Panc1 (cell line): Measurements from ENCODE around the gene HAND1. TPM values are rescaled to one million over a fixed set of nuclear protein-coding genes. Genes with fewer than 3 reads are reported as not detected.

Experiments used
- ATAC-seq: fragments of 200-7000 bp; cut with Tn5 transposase; 2 replicates; pipeline ENCODE4 v1.9.1; 2020; ENCODE audit warnings: mild to moderate bottlenecking, moderate library complexity
- BruUV-seq: library from RNA; stranded (reverse); fragments of 400-500 nt; replicated peaks from 2 replicates; lab custom pipeline; 2021; lab: Mats Ljungman, UMichigan
- CTCF ChIA-PET: fragments of 300-600 bp; sonication (Branson Sonifier 250); formaldehyde crosslinking; loops from one replicate; lab custom pipeline; 2022; ENCODE audit warnings: antibody characterized with exemption; lab: Charles Lee
- POLR2A ChIA-PET: fragments of 300-600 bp; sonication (Branson Sonifier 250); formaldehyde crosslinking; loops from one replicate; lab custom pipeline; 2022; ENCODE audit warnings: antibody characterized with exemption; lab: Charles Lee
- DNase-seq: peaks from one replicate; pipeline ENCODE4 v3.0.0-alpha.2; 2010; ENCODE audit warnings: low read depth, low spot score
- H3K27ac ChIP-seq: 2 replicates; pipeline ENCODE4 v1.5.1; 2011; ENCODE audit warnings: mild to moderate bottlenecking, low read length, inconsistent platforms
- H3K27me3 ChIP-seq: fragments of 200-500 bp; sonication (Bioruptor generic); 2 replicates; pipeline ENCODE4 v1.6.0; 2014; ENCODE audit warnings: low read length, inconsistent platforms; ENCODE audit not compliant: control insufficient read depth, insufficient read depth
- H3K36me3 ChIP-seq: fragments of 200-500 bp; sonication (Bioruptor generic); 2 replicates; pipeline ENCODE4 v1.5.1; 2014; ENCODE audit warnings: inconsistent platforms, mild to moderate bottlenecking, low read length, moderate library complexity; ENCODE audit not compliant: control insufficient read depth, insufficient read depth
- H3K4me1 ChIP-seq: 2 replicates; pipeline ENCODE4 v1.5.1; 2011; ENCODE audit warnings: inconsistent platforms, mild to moderate bottlenecking, low read length, moderate library complexity; ENCODE audit not compliant: control insufficient read depth, insufficient read depth
- H3K4me3 ChIP-seq, 2 experiments: 2 replicates each; pipeline ENCODE4 v1.5.1; 2011 to 2012; ENCODE audit warnings: low read depth in 2 of 2, low read length in 2 of 2, mild to moderate bottlenecking in 2 of 2, inconsistent platforms in 1 of 2, moderate library complexity in 1 of 2
- H3K9me3 ChIP-seq: fragments of 200-500 bp; sonication (Bioruptor generic); 2 replicates; pipeline ENCODE4 v1.5.1; 2014; ENCODE audit warnings: low read depth, mild to moderate bottlenecking, inconsistent platforms, low read length, moderate library complexity; ENCODE audit not compliant: control insufficient read depth, insufficient read depth
- POLR2AphosphoS5 ChIP-seq: IDR thresholded peaks from 2 replicates; pipeline ENCODE4 v1.6.1; 2012; ENCODE audit warnings: mild to moderate bottlenecking, low read depth, low read length, moderate library complexity
- SIN3A ChIP-seq: IDR thresholded peaks from 2 replicates; pipeline ENCODE4 v1.6.1; 2012; ENCODE audit warnings: low read depth, mild to moderate bottlenecking, low read length, moderate library complexity, borderline replicate concordance; ENCODE audit not compliant: insufficient read depth
- TCF7L2 ChIP-seq: IDR thresholded peaks from 2 replicates; pipeline ENCODE4 v1.6.1; 2011; ENCODE audit warnings: mild to moderate bottlenecking, low read depth, low read length, inconsistent platforms
- in situ Hi-C: cut with HindIII; loops from 2 replicates; pipeline ENCODE4 v1.10.0; 2016; ENCODE audit warnings: low sequenced_read_pairs, low pct_unique_long_range_greater_than_20kb
- intact Hi-C: fragments of 100-400 bp; cut with micrococcal nuclease; formaldehyde crosslinking; loops from one replicate; pipeline ENCODE4 v1.10.0; 2022; ENCODE audit not compliant: unreplicated experiment
- total RNA-seq: library from RNA; stranded (reverse); gene quantifications from one replicate; pipeline ENCODE4 v1.2.1, GENCODE V29; 2021; ENCODE audit not compliant: unreplicated experiment
- TF ChIP-seq, protein P1 (sequence below): fragments of 450-650 bp; IDR thresholded peaks from 2 replicates; pipeline ENCODE4 v1.5.1; 2017; ENCODE audit warnings: mild to moderate bottlenecking
- TF ChIP-seq, protein P2 (sequence below), 2 experiments: IDR thresholded peaks; 2 replicates each; pipeline ENCODE4 v1.6.1; 2011 to 2012; ENCODE audit warnings: low read depth in 2 of 2, control low read depth in 1 of 2, low read length in 1 of 2, mild to moderate bottlenecking in 1 of 2, moderate library complexity in 1 of 2; ENCODE audit not compliant: insufficient read depth in 1 of 2

The HAND1 gene
- total RNA-seq, 1 experiment from 2014 or later, result 0.10 TPM

DNA sequence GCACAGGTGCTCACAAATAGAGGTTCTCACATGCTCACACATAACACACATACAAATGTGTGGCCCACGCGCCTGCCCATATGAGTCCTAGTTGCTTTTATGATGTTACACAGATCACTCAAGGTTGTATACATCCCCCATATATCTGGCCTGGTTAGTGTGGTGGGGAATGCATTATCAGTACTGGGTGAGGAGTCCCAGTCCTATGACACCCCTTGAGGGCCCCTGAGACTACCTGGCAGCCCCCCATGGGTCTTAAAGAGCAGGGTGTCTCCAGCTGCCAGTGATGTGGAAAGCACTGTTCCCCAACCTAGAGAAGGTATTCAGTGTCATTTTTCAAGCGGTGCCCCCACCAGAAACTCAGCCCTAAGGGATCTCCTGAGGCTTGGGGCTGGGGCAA lies 2.8 kb upstream of the HAND1 start:
- POLR2A ChIA-PET, result no interaction called here

DNA sequence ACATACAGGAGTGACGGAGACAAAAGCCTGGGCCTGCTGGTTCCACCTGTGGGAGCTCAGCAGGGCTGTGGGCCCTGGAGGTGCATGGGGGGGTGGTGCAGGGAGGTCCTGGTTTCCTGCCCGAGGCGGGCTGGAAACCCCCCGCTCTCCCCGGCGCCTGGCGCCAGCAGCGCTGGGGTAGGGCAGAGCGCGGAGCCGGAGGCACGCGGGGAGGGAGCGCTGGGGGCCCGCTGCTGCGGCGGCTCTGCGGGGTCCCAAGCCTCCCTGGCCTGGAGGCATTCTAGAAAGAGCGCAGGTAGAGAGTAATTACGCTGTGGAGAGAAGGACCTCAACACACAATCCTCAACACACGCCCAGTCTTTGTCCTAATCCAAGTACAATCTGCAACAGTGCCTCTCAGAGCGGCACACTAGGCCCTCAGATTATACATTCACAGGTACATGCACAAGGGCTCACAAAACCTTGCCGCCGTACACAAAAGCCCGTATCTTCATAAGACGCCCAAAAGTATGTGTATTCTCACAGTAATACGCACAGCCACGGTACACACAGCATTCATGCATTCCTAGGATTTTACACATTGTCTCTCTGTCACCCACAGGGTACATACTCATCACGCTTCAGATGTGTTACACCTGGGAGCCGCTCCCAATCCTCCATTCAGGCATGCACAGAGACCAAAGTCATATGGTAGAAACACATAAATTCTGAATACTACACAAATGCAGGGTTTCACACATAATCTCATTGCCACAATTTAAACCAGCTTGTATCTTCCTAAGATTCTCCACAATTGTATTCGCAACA lies 2.1 kb upstream of the HAND1 start:
- Histone ChIP-seq H3K4me1 (no peaks in the 10 kb centered on the region), H3K4me3 (no peak overlapping the region), H3K36me3 (no peaks in the 10 kb centered on the region), H3K9me3 (no peaks in the 10 kb centered on the region), H3K27ac (no peak overlapping the region), H3K27me3 (peaks cover 25% of the 10 kb centered on the region)
- in situ Hi-C loops, result no loop called here
- DNase-seq, result no peak
- no peak for TF ChIP-seq POLR2AphosphoS5
- TF ChIP-seq, protein P1, sequence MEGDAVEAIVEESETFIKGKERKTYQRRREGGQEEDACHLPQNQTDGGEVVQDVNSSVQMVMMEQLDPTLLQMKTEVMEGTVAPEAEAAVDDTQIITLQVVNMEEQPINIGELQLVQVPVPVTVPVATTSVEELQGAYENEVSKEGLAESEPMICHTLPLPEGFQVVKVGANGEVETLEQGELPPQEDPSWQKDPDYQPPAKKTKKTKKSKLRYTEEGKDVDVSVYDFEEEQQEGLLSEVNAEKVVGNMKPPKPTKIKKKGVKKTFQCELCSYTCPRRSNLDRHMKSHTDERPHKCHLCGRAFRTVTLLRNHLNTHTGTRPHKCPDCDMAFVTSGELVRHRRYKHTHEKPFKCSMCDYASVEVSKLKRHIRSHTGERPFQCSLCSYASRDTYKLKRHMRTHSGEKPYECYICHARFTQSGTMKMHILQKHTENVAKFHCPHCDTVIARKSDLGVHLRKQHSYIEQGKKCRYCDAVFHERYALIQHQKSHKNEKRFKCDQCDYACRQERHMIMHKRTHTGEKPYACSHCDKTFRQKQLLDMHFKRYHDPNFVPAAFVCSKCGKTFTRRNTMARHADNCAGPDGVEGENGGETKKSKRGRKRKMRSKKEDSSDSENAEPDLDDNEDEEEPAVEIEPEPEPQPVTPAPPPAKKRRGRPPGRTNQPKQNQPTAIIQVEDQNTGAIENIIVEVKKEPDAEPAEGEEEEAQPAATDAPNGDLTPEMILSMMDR, result no peak
- TF ChIP-seq, protein P2, sequence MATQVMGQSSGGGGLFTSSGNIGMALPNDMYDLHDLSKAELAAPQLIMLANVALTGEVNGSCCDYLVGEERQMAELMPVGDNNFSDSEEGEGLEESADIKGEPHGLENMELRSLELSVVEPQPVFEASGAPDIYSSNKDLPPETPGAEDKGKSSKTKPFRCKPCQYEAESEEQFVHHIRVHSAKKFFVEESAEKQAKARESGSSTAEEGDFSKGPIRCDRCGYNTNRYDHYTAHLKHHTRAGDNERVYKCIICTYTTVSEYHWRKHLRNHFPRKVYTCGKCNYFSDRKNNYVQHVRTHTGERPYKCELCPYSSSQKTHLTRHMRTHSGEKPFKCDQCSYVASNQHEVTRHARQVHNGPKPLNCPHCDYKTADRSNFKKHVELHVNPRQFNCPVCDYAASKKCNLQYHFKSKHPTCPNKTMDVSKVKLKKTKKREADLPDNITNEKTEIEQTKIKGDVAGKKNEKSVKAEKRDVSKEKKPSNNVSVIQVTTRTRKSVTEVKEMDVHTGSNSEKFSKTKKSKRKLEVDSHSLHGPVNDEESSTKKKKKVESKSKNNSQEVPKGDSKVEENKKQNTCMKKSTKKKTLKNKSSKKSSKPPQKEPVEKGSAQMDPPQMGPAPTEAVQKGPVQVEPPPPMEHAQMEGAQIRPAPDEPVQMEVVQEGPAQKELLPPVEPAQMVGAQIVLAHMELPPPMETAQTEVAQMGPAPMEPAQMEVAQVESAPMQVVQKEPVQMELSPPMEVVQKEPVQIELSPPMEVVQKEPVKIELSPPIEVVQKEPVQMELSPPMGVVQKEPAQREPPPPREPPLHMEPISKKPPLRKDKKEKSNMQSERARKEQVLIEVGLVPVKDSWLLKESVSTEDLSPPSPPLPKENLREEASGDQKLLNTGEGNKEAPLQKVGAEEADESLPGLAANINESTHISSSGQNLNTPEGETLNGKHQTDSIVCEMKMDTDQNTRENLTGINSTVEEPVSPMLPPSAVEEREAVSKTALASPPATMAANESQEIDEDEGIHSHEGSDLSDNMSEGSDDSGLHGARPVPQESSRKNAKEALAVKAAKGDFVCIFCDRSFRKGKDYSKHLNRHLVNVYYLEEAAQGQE (IDR thresholded peaks at IDR 0.05; ENCODE audit: insufficient read depth in 1 of 2, low read depth in 2 of 2, low read length in 1 of 2), result no peak
- no peak for TF ChIP-seq TCF7L2
- TF ChIP-seq SIN3A, result no peak
- no peak for ATAC-seq
- CTCF ChIA-PET, result no interaction called here
- no TSS peak for BruUV-seq
- POLR2A ChIA-PET, result no interaction called here
- intact Hi-C loops, result no loop called here

More for the DNA sequence above, 2.8 kb upstream of the HAND1 start:
- ATAC-seq (no peak), DNase-seq (no peak)
- in situ Hi-C loops (no loop called here), intact Hi-C loops (no loop called here)
- Histone ChIP-seq H3K36me3 (no peaks in the 10 kb centered on the region), H3K27ac (no peak overlapping the region), H3K27me3 (peaks cover 29% of the 10 kb centered on the region), H3K4me3 (no peak overlapping the region), H3K9me3 (no peaks in the 10 kb centered on the region), H3K4me1 (no peaks in the 10 kb centered on the region)
- TF ChIP-seq POLR2AphosphoS5, result no peak
- TF ChIP-seq, protein P1, result no peak
- CTCF ChIA-PET, result no interaction called here
- BruUV-seq, result no TSS peak
